COLO668 (cell line): ENCODE data around the gene P2RY6.
"Not testable (repeated sequence)": the region's sequence is repeated elsewhere in the genome, so short reads cannot be mapped to it uniquely, and the experiment has no call there.

ENCODE experiments used
- DNase-seq: peaks from one replicate; lab custom pipeline; 2025; ENCODE audit not compliant: unreplicated experiment; lab: John Stamatoyannopoulos, UW

The P2RY6 gene

GRCh38 chr11:73259406-73260126, 12.6 kb upstream of the P2RY6 start:
- DNase-seq, result no peak

DNA sequence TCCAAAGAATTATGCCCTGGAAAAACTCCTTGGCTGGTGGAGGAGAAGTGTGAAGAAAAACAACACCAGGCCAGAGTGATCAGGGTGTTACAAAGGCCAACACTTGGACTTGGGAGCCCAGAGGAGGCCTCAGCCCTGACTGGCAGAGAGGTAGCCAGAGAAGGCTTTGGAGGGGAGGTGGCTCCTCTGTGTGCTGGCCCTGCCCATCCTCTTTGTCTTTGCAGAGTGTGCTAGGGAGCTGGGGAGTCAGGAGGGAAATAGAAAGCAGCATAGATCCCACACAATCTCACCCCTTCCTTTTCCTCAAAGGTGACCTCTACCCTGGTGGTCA, 12.0 kb upstream of the P2RY6 start:
- DNase-seq, result no peak

DNA sequence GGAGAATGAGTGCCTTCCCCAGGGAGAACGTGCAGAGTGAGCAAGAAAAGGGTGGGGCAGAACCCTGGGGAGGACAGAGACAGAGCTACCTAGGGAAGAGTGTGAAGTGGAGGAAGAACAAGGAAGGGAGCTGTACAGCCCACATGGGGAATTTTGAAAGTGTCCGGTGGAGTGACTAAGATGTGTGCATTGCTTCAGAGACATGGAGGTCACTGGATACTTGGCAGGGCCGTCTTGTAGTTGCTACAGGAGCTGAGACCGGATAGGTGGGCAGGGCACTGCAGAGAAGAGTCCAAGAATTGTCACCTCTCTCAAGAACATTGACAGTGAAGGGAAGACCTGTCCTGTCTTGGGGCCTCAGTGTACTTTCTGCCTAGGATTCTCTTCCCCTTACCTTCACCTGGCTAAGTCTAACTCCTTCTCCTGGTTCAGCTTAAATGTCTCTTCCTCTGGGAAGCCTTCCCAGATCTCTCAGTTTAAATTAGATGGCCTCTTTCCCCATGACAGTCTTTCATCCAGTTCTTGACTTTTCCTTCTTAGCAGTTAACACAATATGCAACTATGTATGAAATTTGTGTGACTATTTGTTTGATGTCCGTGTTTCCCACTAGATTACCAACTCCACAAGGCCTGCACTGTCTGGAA, 9.2 kb upstream of the P2RY6 start:
- no peak for DNase-seq

- no peak for DNase-seq
Observed at GRCh38 chr11:73263640-73264039, 8.5 kb upstream of the P2RY6 start.

GRCh38 chr11:73265278-73265810, 6.8 kb upstream of the P2RY6 start:
- no peak for DNase-seq

DNA sequence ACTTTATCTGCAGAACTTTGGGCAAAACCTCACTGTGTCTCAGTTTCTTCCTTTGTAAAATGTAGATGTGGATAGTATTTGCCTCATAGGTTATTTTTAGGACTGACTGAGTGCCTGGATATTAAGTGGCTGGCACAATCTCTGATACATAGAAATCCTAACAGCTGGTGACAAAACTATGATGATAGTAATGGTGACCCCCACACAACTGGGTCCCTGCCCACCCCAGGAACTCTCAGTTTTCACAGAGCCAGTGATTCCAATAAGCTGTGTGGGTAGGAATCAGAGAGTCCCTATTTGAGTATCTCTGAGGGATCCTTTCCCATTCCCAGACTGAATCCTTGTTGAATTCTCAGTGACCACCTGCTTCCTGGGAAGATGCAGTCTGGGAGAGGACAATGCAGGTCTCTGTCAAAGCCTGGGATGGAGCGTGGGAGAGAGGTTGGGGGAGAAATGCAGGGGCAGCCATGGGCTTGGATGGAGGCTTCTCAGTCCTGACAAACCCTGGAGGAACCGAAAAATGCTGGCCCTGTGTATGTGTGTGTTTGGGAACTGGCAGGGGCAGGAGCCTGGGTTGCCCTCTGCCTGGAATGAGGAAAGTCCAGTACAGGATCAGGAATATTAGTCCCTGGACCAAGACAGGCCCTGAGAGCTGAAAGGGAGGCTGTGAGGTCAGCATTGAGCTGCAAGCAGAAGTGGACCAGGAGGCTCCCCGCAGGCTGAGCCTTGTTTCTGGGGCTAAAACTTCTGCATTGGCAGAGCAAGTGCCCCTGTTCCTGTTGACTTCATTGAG, 6.1 kb upstream of the P2RY6 start:
- no peak for DNase-seq

- no peak for DNase-seq
Observed at GRCh38 chr11:73266646-73267020, 5.5 kb upstream of the P2RY6 start.

DNA sequence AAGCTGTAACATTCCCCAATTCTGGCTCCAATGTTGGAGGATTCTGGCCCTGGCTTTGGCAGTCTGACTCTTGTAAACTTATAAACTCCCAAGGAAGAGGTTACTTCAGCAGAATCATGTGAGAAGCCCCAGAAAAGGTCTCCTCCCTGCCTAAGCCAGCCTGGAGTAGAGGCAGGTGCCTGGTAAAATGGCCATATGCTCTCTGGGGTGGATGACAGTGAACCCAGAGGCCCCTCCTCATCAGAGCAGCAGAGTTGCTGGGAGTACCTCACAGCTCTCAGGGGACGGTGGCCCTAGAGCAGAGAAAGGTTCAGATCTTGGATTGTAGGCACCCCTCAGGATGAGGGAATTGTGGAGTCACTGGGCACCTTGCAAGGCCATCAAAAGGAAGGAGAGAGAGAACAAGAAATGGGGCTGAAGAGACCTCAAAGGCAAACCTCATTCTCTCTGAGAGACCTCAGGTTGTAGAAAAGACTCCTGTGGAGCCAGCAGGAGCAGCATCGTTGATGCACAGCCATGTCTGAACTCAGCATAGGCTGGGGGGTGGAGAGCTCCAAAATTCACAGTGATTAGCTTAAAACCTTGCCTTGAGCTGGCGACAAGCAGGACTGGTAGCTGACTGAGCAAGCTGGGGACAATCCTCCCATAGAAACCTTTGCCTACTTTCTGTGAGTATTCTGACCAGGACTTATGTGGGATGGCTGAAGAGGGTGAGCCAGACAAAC, 4.9 kb upstream of the P2RY6 start:
- DNase-seq, result no peak

GRCh38 chr11:73267906-73268540, 4.1 kb upstream of the P2RY6 start:
- DNase-seq, result no peak

DNA sequence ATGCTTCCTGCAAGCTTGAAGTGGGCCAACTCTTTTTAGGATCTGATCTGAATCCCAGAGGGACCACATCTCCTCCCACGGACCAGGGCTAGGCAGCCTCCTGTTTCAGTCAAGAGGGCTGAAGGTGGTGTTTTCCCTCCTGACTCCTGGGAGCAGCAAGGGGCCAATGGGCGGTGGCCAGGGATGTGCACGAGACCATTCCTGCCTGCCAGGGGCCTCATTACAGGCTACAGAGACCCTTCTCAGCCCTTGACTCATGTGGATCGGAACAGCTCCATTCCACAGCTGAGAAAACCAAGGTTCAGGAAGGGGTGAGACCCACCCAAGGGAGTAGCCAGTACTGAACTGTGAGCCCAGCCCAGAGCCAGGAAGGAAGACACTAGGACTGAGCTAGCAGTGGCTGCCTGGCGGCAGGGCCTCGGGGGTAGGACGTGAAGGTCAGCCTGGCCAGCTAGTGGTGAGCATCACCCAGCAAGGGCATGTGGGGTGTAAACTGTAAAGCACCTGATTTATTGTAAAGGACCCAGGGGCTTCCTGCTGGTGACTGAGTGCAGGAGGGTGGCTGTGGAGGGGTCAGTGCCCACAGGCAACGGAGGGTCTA, 3.4 kb upstream of the P2RY6 start:
- no peak for DNase-seq

DNA sequence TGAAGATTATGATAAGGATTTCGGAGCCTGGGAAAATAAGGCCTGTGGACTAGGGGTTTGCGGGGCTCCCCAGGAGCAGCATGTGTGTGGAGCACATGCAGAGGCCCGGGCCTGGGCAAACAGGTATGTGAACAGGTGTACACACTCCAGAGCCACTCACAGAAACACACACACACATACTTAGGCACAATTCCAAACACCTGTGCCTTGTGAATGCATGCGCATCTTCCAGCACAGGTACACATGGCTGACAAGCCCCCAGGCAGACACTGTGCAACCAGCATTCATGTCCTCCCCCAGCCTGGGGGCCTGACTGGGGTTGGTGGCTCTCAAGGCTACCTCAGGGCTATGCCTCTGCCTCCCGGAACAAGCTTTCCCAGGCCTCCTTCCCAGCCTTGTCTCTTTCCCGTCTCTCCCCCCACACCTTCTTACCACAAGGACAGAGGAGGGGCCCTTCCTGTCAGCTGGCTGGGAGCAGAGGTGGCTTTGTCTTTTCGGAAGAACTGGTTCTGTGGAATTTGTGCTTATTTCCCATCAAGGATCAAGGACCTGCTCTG, 2.6 kb upstream of the P2RY6 start:
- peak; percentile 7 for DNase-seq

GRCh38 chr11:73270016-73270854, 1.9 kb upstream of the P2RY6 start:
- no peak for DNase-seq

GRCh38 chr11:73270855-73271477, 1.2 kb upstream of the P2RY6 start:
- DNase-seq, result no peak

DNA sequence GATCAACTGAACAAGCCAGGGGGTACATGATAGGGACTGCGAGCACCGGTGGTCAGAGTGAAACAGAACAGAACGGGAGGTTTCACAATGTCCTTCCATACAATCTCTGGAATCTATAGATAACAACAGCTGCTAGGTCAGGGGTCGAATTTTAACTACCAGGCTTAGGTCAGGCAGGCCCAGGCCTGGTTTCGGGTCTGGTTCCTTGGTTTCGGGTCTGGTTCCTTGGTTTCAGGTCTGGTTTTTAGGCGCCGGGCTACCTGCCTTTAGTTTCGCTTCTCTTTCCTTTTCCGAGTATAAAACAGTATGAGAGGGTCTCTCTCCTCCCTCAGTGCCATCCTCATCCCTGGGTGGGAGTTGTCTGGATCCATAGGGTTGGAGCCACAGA, 666 bp upstream of the P2RY6 start:
- not testable (repeated sequence) for DNase-seq

DNA sequence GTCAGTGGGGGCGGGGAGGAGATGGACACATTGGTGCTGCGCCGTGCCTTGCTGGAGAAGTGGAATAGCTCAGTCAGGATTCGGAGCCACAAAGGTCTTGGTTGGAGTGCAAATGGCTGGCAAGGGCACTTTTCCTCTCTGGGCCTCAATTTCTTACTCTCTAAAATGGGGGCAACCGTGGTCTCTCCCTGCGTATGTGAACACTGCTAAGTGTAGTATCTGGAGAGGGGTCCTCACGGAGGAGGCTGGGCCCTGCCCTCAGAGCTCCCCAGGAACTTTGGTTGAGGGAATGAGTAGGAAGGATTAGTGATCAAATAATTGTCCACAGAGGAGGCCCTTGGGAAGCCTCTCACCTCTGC, 521 bp downstream of the P2RY6 start:
- DNase-seq, result no peak

GRCh38 chr11:73273222-73273895, 1.2 kb downstream of the P2RY6 start:
- no peak for DNase-seq

DNA sequence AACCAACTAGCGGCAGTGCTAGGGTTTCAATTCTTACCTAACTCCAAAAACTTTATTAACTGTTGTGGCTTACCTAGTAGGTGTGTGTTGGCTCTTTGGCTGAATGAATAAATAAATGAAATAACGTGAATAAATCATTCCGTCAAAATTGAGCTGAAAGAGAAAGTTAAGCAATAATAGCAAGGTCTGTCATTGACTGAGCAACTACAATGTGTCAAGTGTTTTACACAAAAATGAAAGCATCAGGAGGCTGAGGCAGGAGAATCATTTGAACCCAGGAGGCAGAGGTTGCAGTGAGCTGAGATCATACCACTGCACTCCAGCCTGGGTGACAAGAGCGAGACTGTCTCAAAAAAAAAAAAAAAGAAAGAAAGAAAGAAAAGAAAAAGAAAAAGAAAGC, 2.1 kb downstream of the P2RY6 start:
- not testable (repeated sequence) for DNase-seq

GRCh38 chr11:73274722-73275380, 2.7 kb downstream of the P2RY6 start:
- no peak for DNase-seq
